Stimulated activated CD8-positive, alpha-beta memory T cell treated with anti-CD3 and anti-CD28 coated beads, Interleukin-4, amount 100 ng/mL, for 48 hours (primary cell): ENCODE measurements around the gene CD84.
"Not testable (repeated sequence)": the region's sequence is repeated elsewhere in the genome, so short reads cannot be mapped to it uniquely, and the experiment has no call there.

Experiments
- DNase-seq: peaks from one replicate; pipeline ENCODE4 v3.0.0-alpha.2; 2020

Gene CD84

DNA sequence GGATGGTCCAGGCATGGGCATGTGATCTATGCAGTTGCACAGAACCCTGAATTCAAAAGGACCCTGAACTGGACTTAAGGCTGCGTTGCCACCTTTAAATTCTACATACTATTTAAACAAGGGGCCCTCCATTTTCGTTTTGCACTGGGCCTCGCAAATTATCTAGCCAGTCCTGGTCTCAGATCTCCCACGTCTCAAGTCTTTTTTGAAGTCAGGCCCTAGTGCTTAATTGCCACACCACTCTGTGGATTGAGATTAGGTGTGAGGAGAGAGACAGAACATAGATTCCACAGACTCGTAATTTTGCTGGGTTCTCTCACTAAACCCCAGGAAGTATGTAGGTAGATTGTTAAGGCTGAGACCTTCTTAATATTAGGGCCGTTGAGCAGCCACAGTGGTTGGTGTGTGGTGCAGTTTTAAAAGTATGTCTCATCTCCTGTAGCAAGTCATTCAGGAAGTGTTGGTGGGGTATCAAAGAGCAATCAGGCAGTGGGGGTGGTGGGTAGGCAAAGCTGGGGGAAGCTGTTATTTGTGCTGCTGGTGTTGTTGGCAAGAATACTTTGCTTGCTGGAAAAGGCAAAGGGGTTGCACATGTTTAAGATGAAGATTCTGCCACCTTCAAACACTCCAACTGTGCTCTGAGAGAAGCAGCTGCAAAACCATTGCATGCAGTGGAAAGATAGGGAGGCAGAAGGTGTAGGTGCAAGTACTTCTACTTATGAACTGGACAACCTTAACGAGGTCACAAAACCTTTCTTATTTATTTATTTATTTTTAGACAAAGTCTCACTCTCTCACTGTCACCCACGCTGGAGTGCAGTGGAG lies 11.2 kb downstream of the CD84 start:
- peak; percentile 74 for DNase-seq

DNA sequence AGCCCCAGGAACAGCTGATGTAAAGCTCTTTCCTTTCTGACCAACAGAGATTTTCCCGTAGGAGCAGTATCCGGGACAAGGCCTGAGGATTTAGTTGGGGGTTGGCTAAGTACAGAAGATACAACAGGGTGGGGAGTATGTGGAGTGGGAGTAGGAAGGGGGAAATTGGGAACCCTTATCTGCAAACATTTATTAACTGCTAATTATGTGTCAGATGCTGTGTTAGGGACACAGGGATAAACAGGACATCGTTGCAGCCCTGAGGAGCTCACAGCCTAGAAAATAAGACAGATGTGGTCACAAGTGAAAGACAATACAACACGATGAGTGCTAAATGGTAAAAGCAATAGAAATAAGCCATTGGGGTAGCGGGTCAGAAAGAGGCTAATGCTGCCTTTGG lies 12.0 kb downstream of the CD84 start:
- no peak for DNase-seq

DNA sequence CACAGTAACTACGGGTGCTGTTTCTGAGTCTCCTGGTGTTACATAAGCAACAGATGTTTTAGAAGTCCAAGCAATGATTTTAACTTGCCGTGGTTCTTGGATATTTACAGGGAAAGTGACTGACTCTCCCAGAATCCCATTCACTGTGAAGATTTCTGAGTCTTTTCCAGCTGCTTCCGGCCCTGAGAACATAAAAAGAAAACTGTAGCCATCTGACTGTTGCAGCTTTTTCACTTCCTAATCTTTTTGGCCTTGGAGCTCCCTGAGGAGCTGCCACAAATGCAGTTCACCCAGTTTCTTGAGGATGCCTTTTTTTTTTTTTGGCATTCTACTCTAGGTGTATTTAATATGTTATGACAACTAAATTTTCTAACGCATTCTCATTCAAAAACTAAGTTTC lies 13.7 kb downstream of the CD84 start:
- no peak for DNase-seq

DNA sequence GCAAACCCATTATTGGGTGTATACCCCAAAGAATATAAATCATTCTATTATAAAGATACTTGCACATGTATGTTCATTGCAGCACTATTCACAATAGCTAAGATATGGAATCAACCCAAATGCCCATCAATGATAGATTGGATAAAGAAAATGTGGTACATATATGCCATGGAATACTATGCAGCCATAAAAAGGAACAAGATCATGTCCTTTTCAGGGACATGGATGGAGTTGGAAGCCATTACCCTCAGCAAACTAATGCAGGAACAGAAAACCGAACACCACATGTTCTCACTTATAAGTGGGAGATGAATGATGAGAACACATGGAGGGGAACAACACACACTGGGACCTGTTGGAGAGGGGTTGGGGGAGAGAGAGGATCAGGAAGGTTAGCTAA lies 16.1 kb downstream of the CD84 start:
- not testable (repeated sequence) for DNase-seq

DNA sequence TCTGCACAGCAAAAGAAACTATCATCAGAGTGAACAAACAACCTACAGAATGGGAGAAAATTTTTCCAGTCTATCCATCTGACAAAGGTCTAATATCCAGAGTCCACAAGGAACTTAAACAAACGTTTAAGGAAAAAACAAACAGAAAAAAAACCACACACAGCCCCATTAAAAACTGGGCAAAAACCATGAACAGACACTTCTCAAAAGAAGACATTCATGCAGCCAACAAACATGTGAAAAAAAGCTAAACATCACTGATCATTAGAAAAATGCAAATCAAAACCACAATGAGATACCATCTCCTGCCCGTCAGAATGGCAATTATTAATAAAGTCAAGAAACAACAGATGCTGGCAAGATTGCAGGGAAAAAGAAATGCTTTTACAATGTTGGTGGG lies 16.6 kb downstream of the CD84 start:
- DNase-seq: not testable (repeated sequence)

DNA sequence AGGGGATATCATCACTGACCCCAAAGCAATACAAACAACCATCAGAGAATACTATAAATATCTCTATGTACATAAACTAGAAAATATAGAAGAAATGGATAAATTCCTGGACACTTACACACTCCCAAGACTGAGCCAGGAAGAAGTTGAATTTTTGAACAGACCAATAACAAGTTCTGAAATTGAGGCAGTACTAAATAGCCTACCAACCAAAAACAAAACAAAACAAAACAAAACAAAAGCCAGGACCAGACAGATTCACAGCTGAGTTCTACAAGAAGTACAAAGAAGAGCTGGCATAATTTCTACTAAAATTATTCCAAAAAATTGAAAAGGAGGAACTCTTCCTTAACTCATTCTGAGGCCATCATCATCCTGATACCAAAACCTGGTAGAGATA lies 18.5 kb downstream of the CD84 start:
- no peak for DNase-seq

DNA sequence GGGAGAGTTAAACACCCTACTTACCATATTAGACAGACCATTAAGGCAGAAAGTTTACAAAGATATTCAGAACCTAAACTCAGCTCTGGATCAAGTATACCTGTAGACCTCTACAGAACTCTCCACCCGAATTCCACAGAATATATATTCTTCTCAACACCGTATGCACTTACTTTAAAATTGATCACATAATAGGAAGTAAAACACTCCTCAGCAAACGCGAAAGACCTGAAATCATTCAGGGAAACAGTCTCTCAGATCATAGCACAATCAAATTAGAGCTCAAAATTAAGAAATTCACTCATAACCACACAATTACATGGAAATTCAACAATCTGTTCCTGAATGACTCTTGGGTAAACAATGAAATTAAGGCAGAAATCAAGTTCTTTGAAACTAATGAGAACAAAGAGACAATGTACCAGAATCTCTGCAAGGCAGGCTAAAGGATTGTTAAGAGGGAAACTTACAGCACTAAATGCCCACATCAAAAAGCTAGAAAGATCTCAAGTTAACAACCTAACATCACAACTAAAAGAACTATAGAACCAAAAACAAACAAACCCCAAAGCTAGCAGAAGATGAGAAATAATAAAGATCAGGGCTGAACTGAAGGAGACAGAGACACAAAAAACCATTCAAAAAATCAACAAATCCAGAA lies 19.1 kb downstream of the CD84 start:
- DNase-seq: no peak

DNA sequence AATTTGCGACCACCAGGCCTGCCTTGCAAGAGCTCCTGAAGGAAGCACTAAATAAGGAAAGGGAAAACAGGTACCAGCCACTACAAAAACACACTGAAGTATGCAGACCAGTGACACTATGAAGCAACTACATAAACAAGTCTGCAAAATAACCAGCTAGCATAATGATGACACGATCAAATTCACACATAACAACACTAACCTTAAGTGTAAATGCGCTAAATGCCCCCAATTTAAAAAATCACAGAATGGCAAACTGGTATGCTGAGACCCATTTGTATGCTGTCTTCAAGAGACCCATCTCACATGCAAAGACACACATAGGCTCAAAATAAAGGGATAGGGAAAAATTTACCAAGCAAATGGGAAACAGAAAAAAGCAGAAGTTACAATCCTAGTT lies 19.9 kb downstream of the CD84 start:
- DNase-seq: not testable (repeated sequence)

DNA sequence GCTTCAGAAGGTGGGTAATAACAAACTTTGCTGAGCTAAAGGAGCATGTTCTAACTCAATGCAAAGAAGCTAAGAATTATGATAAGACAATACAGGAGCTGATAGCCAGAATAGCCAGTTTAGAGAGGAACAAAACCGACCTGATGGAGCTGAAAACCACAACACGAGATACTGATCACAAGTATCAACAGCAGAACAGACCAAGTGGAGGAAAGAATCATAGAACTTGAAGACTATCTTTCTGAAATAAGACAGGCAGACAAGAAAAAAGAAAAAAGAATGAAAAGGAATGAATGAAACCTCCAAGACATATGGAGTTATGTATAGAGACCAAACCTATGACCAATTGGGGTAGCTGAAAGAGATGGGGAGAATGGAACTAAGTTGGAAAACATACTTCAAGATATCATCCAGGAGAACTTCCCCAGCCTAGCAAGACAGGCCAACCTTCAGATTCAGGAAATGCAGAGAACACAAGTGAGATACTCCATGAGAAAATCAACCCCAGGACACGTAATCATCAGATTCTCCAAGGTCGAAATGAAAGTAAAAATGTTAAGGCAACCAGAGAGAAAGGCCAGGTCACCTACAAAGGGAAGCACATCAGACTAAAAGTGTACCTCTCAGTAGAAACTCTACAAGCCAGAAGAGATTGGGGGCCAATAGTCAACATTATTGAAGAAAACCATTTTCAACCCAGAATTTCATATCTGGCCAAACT lies 20.5 kb downstream of the CD84 start:
- no peak for DNase-seq

DNA sequence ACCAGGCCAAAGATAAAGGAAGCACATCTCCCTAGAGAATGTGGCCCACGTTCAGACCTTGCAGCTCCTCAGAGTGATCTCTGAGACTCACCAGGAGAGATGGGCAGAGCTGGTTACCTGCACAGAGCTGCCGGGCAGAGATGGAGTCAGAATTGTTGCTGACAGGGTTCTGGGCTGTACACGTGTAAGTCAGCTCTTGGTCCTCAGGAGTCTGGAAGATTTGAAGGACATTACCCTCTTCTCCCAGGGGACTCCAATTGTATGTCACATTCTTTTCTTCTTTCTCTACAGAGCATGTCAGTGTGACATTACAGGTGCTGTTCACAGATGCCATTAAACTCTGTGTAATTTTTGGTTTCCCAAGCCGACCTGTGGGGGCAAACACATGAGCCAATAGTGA lies 25.5 kb downstream of the CD84 start:
- DNase-seq: no peak

DNA sequence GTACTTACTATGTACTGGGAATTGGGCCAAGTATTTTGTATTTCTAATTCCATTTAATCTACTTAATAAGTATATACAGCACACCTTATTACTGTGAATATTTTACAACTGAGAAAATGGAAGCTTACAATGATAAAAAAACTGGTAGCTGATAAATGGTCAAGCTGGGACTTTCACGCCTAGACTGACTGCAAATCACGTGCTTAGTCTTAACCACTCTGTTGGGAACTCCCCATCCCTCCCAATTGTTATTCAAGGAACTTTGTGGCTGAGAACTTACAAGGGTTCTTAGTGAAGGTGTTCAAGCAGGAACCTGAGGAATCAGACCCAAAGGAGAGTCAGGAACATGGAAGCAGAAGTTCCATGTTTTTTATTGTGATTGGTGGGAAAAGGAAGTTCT lies 26.9 kb downstream of the CD84 start:
- DNase-seq: no peak

DNA sequence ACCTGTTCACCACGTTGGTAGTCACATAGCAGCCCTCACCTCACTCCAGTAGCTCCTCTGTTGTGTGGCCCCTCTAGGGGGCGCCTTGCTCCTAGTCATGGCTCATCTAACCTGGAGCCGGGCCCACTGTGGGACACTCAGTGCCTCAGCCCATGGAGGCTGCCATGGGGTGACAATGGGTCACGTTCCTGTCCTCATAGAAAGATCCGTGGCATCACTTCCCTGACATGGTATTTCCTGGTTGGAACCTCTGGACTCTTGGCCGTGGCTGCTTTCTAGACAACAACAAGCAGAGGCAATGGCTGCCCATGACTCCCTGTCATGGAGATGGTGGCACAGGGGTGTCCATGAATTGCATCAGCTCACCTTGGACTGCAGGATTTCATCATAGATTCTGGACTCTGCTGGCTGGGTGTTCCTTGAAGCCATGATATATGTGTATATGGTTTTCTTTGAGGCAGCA lies 28.7 kb downstream of the CD84 start:
- DNase-seq: peak; percentile 83

DNA sequence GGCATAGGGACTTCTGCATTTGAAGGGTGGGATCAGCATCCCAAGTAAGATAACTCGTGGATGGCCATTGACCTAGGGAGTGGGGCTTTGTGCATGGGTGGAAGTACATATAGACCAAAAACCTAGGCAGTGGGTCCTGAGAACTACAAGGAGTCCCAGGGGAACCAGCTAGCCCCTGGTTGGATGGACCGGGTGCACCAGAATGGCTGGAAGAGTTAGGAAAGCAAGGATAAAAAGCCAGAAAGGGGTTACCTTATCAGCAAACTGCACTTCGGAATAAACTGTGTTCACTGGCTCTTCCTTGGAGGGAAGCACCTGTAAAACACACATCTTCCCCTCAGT lies 29.7 kb downstream of the CD84 start:
- DNase-seq: no peak

DNA sequence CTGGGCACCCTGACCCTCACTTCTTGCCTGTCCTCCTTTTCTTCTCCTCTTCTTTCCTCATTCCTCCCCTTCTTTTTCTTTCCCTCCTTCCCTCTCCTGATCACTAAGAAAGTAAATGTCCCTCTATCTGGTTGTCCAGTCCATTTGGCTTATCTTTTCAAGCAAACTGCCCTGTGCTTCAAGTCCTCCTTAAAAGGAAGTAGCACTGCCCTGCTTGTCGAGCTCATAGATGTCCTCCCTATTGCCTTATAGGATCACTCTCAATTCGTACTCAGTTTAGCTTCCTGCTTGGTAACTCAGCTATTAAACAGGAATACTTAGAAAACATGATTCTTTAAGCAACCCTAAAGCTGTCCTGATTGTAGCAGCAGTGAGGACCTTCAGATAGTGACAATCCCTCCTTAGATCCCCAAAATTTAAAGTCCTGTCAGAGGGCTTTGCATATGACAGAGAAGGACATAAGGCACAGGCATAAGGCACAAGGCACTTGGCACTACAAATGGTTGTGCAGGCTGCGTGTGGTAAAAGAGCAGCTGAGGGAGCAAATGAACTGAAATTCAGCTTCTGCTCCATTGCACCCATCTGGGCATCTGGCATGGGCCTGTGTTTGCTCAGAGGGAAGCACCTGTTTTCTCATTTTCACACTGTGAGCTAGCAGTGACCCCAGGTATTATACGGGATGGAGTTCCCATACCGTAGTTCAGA lies 30.2 kb downstream of the CD84 start:
- DNase-seq: no peak

DNA sequence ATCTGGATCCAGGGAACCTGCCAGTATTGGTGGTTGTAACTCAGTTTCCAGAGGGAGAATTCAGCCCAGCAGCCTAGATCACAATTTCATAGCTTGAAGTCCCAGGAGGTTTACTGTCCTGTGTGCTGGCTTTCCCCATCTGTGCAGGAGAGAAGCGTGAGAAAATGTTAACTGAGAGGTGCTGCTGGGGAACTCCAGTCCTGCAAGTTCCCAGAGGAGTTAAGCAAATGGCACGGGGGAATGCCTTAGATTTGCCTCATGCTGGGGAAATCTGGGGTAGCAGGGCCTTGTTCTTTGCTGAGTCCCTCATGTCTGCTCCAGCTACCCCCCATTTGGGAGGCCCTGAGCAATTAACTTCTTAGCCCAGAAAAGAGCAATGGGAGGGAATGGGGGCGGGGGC lies 31.1 kb downstream of the CD84 start:
- no peak for DNase-seq

DNA sequence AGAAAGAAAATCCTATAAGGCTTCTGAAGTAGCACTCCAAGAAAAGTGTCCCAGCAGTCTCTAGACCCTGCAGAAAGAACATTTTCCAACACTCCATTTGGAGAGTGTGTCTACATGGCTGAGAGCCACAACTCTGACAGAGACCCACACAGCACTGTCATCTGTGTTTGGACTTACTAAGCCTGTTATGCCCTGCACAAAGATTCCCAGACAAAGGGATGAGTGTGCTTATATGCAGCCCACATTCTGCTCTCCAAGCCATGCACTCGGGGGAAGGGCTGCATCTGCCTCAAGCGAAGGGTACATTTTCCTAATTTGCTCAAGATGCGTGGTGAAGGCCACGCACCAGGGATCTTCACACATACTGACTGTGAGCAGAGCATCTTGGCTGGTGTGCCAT lies 31.9 kb downstream of the CD84 start:
- no peak for DNase-seq

DNA sequence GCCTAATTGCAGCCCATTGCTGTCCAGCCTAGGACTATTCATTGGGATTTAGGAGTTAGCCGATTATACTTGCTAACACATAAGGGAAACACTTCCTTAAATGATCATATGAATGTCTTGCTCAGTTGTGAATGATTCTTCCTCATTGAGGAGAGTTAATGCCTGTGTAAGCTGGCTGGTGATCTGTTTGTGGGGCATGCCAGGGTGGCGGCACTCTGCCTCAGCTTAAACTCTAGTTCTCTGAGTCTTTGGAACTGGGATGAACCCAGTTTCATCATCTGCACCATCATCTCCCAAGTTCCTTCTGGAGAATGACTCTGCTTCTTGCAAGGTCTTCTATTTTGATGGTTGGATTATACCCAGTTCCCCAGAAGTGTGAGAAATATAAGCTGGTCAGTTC lies 32.4 kb downstream of the CD84 start:
- no peak for DNase-seq

DNA sequence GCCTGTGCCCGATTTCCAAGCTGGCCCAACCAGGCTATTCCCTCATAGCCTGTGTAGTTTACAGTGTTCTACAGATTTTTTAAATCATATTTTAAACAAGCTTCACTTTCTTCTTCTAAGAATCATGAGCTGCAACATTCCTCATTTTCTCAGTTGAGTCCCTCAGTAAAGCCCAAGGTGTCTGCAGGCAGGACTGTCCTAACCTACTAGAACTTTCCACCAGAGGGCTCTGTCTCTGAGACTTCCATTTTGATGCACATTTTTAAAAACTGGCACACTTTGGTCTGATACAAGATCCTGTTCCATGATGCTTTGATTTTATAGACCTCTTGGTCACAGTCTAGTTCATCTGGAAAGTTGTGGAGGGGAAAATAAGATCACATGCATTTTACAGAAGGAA lies 34.6 kb downstream of the CD84 start:
- no peak for DNase-seq

DNA sequence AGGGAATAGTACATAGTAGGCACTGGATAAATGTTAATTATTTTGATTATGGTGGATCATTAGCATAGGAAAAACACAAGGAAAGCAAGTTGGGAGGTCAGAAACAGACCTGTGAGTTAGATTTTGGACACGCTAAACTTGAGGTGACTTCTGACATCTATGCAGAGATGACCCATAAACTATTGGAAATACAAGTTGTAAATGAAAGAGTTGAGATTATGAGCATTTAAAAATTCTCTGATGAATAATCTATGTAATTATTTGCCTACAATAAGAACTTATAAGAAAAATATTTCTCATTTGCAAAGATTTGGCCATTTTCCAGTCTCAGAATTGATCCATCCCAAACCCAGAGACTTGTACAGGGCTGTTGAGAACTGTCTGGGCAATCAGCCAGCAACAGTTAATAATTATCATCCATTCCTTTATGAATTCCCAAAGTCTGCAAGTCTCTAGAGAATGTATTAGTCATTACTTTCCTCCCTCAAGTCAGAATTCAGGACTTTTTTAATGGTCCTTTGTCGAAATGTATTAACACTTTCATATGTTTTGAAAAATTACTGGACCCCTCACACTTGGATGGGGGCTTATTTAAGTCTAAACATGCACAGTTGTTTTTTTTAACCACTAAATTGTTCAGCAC lies 36.9 kb downstream of the CD84 start:
- no peak for DNase-seq

DNA sequence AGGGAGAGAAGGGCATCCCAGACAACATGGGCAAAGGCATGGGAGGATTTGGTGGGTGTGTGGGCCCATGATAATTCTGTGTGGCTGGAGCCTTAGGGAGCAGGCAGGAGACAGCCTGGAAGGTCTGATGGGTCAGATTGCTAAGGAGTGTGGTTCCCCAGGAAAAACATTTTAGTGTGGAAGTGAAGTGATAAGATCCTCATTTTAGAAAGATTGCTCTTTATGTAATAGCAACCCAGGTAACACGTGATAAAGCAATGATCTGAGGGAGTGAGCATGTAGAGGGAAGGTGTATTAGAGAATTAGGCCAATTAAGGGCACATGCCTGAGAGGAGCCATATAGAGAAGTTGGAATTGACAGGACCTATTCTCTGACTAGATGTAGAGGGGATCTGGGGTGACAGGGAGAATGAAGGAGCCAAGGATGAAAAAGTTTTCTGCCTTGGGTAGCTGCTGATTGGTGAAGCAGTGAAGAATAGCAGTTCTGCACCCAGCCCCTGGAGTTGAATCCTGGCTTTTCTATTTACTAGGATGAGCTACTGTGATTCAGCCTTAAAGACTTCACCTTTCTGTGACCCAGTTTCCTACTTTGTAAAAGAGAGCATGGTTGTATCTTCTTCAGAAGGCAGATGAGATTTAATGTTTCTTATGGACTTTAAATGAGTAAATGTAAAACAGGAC lies 37.5 kb downstream of the CD84 start:
- no peak for DNase-seq

DNA sequence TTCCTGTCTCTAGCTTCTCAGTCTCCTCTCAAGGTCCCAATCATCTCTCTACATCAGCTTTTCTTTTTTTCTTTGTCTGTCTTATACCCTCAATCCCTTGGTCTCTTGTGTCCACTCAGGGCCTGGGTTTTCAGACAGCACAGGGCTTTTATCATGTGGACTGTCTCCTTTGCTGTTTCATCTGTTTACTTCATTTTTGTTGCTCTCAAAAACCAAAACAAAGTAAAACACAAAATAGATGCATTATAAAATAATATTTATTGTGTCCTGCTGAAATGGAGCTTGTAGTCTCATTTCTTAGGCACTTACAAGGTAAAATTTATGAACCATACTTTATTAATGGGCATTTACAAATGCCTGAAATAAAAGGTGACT lies 38.5 kb downstream of the CD84 start:
- no peak for DNase-seq
